Measurements from ENCODE around the gene NR2E3.

The NR2E3 gene

GRCh38 chr15:71781179-71781964 is 29.0 kb upstream of the NR2E3 start:
- no peak overlapping the region for H3K27ac ChIP-seq (ENCODE audit: low read length)

GRCh38 chr15:71781965-71782265 is 28.4 kb upstream of the NR2E3 start:
- H3K9ac ChIP-seq (ENCODE audit: low read length) = no peak overlapping the region
- no peaks in the 10 kb centered on the region for H3K36me3 ChIP-seq (ENCODE audit: control insufficient read depth, low read depth, low read length)
- H3K27ac ChIP-seq (ENCODE audit: low read length) = no peak overlapping the region
- no peak overlapping the region for H3K4me3 ChIP-seq (ENCODE audit: low read length)
- H3K27me3 ChIP-seq (ENCODE audit: control insufficient read depth, insufficient read depth, low read length) = no peaks in the 10 kb centered on the region
- H3K9me3 ChIP-seq (ENCODE audit: control insufficient read depth, low read depth, low read length) = no peaks in the 10 kb centered on the region
- H3K4me1 ChIP-seq (ENCODE audit: control insufficient read depth, low read depth, low read length) = no peaks in the 10 kb centered on the region

More at GRCh38 chr15:71781179-71781964, 29.0 kb upstream of the NR2E3 start:
- Histone ChIP-seq H3K9me3 (ENCODE audit: control insufficient read depth, low read depth, low read length) (no peaks in the 10 kb centered on the region), H3K4me3 (ENCODE audit: low read length) (no peak overlapping the region), H3K27me3 (ENCODE audit: control insufficient read depth, insufficient read depth, low read length) (no peaks in the 10 kb centered on the region), H3K4me1 (ENCODE audit: control insufficient read depth, low read depth, low read length) (no peaks in the 10 kb centered on the region), H3K9ac (ENCODE audit: low read length) (no peak overlapping the region), H3K36me3 (ENCODE audit: control insufficient read depth, low read depth, low read length) (no peaks in the 10 kb centered on the region)

- H3K27me3 ChIP-seq (ENCODE audit: control insufficient read depth, insufficient read depth, low read length) = no peaks in the 10 kb centered on the region
- no peaks in the 10 kb centered on the region for H3K36me3 ChIP-seq (ENCODE audit: control insufficient read depth, low read depth, low read length)
- no peak overlapping the region for H3K4me3 ChIP-seq (ENCODE audit: low read length)
- H3K4me1 ChIP-seq (ENCODE audit: control insufficient read depth, low read depth, low read length) = no peaks in the 10 kb centered on the region
- no peak overlapping the region for H3K27ac ChIP-seq (ENCODE audit: low read length)
- no peak overlapping the region for H3K9ac ChIP-seq (ENCODE audit: low read length)
- no peaks in the 10 kb centered on the region for H3K9me3 ChIP-seq (ENCODE audit: control insufficient read depth, low read depth, low read length)
Measured at GRCh38 chr15:71782422-71783165, 27.8 kb upstream of the NR2E3 start.

GRCh38 chr15:71784719-71785118 is 25.6 kb upstream of the NR2E3 start:
- Histone ChIP-seq H3K9ac (ENCODE audit: low read length) (no peak overlapping the region), H3K4me3 (ENCODE audit: low read length) (no peak overlapping the region), H3K9me3 (ENCODE audit: control insufficient read depth, low read depth, low read length) (no peaks in the 10 kb centered on the region), H3K27ac (ENCODE audit: low read length) (no peak overlapping the region), H3K27me3 (ENCODE audit: control insufficient read depth, insufficient read depth, low read length) (no peaks in the 10 kb centered on the region), H3K36me3 (ENCODE audit: control insufficient read depth, low read depth, low read length) (no peaks in the 10 kb centered on the region), H3K4me1 (ENCODE audit: control insufficient read depth, low read depth, low read length) (no peaks in the 10 kb centered on the region)

GRCh38 chr15:71785996-71786395 is 24.4 kb upstream of the NR2E3 start:
- Histone ChIP-seq H3K27ac (ENCODE audit: low read length) (no peak overlapping the region), H3K4me3 (ENCODE audit: low read length) (no peak overlapping the region), H3K9me3 (ENCODE audit: control insufficient read depth, low read depth, low read length) (no peaks in the 10 kb centered on the region), H3K9ac (ENCODE audit: low read length) (no peak overlapping the region), H3K27me3 (ENCODE audit: control insufficient read depth, insufficient read depth, low read length) (no peaks in the 10 kb centered on the region), H3K36me3 (ENCODE audit: control insufficient read depth, low read depth, low read length) (no peaks in the 10 kb centered on the region), H3K4me1 (ENCODE audit: control insufficient read depth, low read depth, low read length) (no peaks in the 10 kb centered on the region)

GRCh38 chr15:71786673-71787072 is 23.7 kb upstream of the NR2E3 start:
- no peaks in the 10 kb centered on the region for H3K4me1 ChIP-seq (ENCODE audit: control insufficient read depth, low read depth, low read length)
- no peaks in the 10 kb centered on the region for H3K9me3 ChIP-seq (ENCODE audit: control insufficient read depth, low read depth, low read length)
- H3K9ac ChIP-seq (ENCODE audit: low read length) = no peak overlapping the region
- H3K36me3 ChIP-seq (ENCODE audit: control insufficient read depth, low read depth, low read length) = no peaks in the 10 kb centered on the region
- H3K4me3 ChIP-seq (ENCODE audit: low read length) = no peak overlapping the region
- no peaks in the 10 kb centered on the region for H3K27me3 ChIP-seq (ENCODE audit: control insufficient read depth, insufficient read depth, low read length)
- no peak overlapping the region for H3K27ac ChIP-seq (ENCODE audit: low read length)

- Histone ChIP-seq H3K27me3 (ENCODE audit: control insufficient read depth, insufficient read depth, low read length) (no peaks in the 10 kb centered on the region), H3K9me3 (ENCODE audit: control insufficient read depth, low read depth, low read length) (no peaks in the 10 kb centered on the region), H3K9ac (ENCODE audit: low read length) (no peak overlapping the region), H3K36me3 (ENCODE audit: control insufficient read depth, low read depth, low read length) (no peaks in the 10 kb centered on the region), H3K4me3 (ENCODE audit: low read length) (no peak overlapping the region), H3K4me1 (ENCODE audit: control insufficient read depth, low read depth, low read length) (no peaks in the 10 kb centered on the region), H3K27ac (ENCODE audit: low read length) (no peak overlapping the region)
Measured at GRCh38 chr15:71788646-71789579, 21.4 kb upstream of the NR2E3 start.

- H3K36me3 ChIP-seq (ENCODE audit: control insufficient read depth, low read depth, low read length) = no peaks in the 10 kb centered on the region
- H3K9ac ChIP-seq (ENCODE audit: low read length) = no peak overlapping the region
- H3K27ac ChIP-seq (ENCODE audit: low read length) = no peak overlapping the region
- no peak overlapping the region for H3K4me3 ChIP-seq (ENCODE audit: low read length)
- no peaks in the 10 kb centered on the region for H3K9me3 ChIP-seq (ENCODE audit: control insufficient read depth, low read depth, low read length)
- no peaks in the 10 kb centered on the region for H3K4me1 ChIP-seq (ENCODE audit: control insufficient read depth, low read depth, low read length)
- H3K27me3 ChIP-seq (ENCODE audit: control insufficient read depth, insufficient read depth, low read length) = no peaks in the 10 kb centered on the region
Measured at GRCh38 chr15:71789616-71790015, 20.7 kb upstream of the NR2E3 start.

GRCh38 chr15:71790081-71790480 is 20.3 kb upstream of the NR2E3 start:
- no peak overlapping the region for H3K9ac ChIP-seq (ENCODE audit: low read length)
- H3K27ac ChIP-seq (ENCODE audit: low read length) = no peak overlapping the region
- H3K27me3 ChIP-seq (ENCODE audit: control insufficient read depth, insufficient read depth, low read length) = no peaks in the 10 kb centered on the region
- H3K4me1 ChIP-seq (ENCODE audit: control insufficient read depth, low read depth, low read length) = no peaks in the 10 kb centered on the region
- no peak overlapping the region for H3K4me3 ChIP-seq (ENCODE audit: low read length)
- no peaks in the 10 kb centered on the region for H3K36me3 ChIP-seq (ENCODE audit: control insufficient read depth, low read depth, low read length)
- no peaks in the 10 kb centered on the region for H3K9me3 ChIP-seq (ENCODE audit: control insufficient read depth, low read depth, low read length)

GRCh38 chr15:71791975-71792374 is 18.4 kb upstream of the NR2E3 start:
- H3K4me1 ChIP-seq (ENCODE audit: control insufficient read depth, low read depth, low read length) = no peaks in the 10 kb centered on the region
- H3K27me3 ChIP-seq (ENCODE audit: control insufficient read depth, insufficient read depth, low read length) = no peaks in the 10 kb centered on the region
- no peaks in the 10 kb centered on the region for H3K9me3 ChIP-seq (ENCODE audit: control insufficient read depth, low read depth, low read length)
- H3K4me3 ChIP-seq (ENCODE audit: low read length) = no peak overlapping the region
- H3K9ac ChIP-seq (ENCODE audit: low read length) = no peak overlapping the region
- H3K27ac ChIP-seq (ENCODE audit: low read length) = no peak overlapping the region
- no peaks in the 10 kb centered on the region for H3K36me3 ChIP-seq (ENCODE audit: control insufficient read depth, low read depth, low read length)

GRCh38 chr15:71792521-71792920 is 17.8 kb upstream of the NR2E3 start:
- Histone ChIP-seq H3K27ac (ENCODE audit: low read length) (no peak overlapping the region), H3K9ac (ENCODE audit: low read length) (no peak overlapping the region)

More at GRCh38 chr15:71792521-71792920, 17.8 kb upstream of the NR2E3 start:
- Histone ChIP-seq H3K4me3 (ENCODE audit: low read length) (no peak overlapping the region), H3K36me3 (ENCODE audit: control insufficient read depth, low read depth, low read length) (no peaks in the 10 kb centered on the region), H3K4me1 (ENCODE audit: control insufficient read depth, low read depth, low read length) (no peaks in the 10 kb centered on the region), H3K27me3 (ENCODE audit: control insufficient read depth, insufficient read depth, low read length) (no peaks in the 10 kb centered on the region), H3K9me3 (ENCODE audit: control insufficient read depth, low read depth, low read length) (no peaks in the 10 kb centered on the region)
